Inflammatory macrophage treated with lipopolysaccharide for 4 hours (primary cell): Measurements from ENCODE around the gene CAV1.

Source experiments
- DNase-seq: peaks from one replicate; pipeline ENCODE4 v3.0.0-alpha.2; 2020

Gene CAV1

GRCh38 chr7:116560021-116560970, 35.5 kb downstream of the CAV1 start:
- DNase-seq, result no peak

- no peak for DNase-seq
These were observed 37.1 kb downstream of the CAV1 start for GRCh38 chr7:116561697-116562483.

GRCh38 chr7:116562529-116563121, 37.8 kb downstream of the CAV1 start:
- no peak for DNase-seq

GRCh38 chr7:116565981-116566380, 41.1 kb downstream of the CAV1 start:
- no peak for DNase-seq

- no peak for DNase-seq
These were observed 41.8 kb downstream of the CAV1 start for GRCh38 chr7:116566666-116567065.

- no peak for DNase-seq
These were observed 44.9 kb downstream of the CAV1 start for GRCh38 chr7:116569737-116570136.

- DNase-seq, result no peak
These were observed 45.5 kb downstream of the CAV1 start for GRCh38 chr7:116570306-116570705.

- peak; percentile 31 for DNase-seq
These were observed 46.2 kb downstream of the CAV1 start for GRCh38 chr7:116571037-116571436.

GRCh38 chr7:116571552-116571951, 46.7 kb downstream of the CAV1 start:
- DNase-seq, result no peak

- DNase-seq, result no peak
These were observed 47.2 kb downstream of the CAV1 start for GRCh38 chr7:116572036-116572435.

GRCh38 chr7:116573541-116573940, 48.7 kb downstream of the CAV1 start:
- no peak for DNase-seq

- no peak for DNase-seq
These were observed 49.4 kb downstream of the CAV1 start for GRCh38 chr7:116574025-116574822.

- DNase-seq, result no peak
These were observed 51.0 kb downstream of the CAV1 start for GRCh38 chr7:116575853-116576252.

- DNase-seq, result no peak
These were observed 51.8 kb downstream of the CAV1 start for GRCh38 chr7:116576350-116577319.

GRCh38 chr7:116577320-116577871, 52.6 kb downstream of the CAV1 start:
- no peak for DNase-seq

- DNase-seq, result no peak
These were observed 53.7 kb downstream of the CAV1 start for GRCh38 chr7:116578526-116578925.

GRCh38 chr7:116579322-116579721, 54.5 kb downstream of the CAV1 start:
- DNase-seq, result no peak

- no peak for DNase-seq
These were observed 55.0 kb downstream of the CAV1 start for GRCh38 chr7:116579835-116580234.

- DNase-seq, result no peak
These were observed 57.4 kb downstream of the CAV1 start for GRCh38 chr7:116582164-116582732.

GRCh38 chr7:116582806-116583444, 58.1 kb downstream of the CAV1 start:
- DNase-seq, result no peak
